ENCODE measurements around the gene C10orf105.
A peak's percentile ranks its signal among the peaks of the same experiment; 100 is the strongest.

Gene C10orf105, protein sequence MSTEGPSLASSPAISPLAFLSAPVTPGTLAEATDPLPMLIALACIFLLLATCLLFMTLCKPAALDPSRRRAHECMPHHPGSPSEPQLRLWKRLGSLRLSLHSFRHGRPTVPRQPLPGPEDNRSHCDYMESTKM

DNA sequence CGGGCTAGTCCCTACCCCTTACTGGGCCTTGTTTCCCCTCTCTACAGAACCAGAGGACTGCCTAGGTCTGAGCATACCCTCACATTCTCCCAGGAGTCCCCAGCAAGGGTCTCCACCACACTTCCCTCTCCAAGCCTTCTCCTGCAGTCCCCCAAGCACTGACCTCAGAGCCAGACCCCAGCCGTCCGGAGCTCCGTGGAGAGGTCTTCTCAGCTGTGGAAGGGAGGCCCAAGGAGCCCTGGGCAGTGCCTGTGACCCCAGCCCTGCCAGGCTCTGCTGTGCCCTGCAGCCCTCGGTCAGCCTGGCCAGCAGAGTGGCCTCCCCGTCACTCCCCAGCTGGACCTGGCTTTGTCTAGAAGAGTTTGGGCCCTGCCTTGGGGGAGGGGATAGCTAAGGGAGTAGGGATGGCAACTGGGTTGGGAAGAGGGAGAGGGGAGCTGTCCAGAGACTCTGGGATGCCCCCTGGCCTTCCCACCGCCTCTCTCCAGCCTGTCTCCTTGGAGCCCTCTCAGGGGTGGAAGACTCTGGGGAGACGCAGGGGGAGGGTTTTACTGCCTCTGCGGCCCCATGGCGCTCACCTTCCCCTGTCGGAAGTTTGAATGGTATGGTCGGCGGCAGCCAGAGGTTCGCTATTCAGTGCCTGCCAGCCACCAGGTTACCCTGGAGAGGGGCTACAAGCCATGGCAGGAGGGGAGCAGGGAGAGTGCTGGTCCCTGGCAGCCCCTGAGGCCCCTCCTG lies at the start of gene C10orf105:
TSS of gene C10orf105 (minus strand) at position 315 of the 738 bp plus-strand sequence. CDS start 3,441 bp downstream, outside the sequence.
- no peak for DNase-seq

DNA sequence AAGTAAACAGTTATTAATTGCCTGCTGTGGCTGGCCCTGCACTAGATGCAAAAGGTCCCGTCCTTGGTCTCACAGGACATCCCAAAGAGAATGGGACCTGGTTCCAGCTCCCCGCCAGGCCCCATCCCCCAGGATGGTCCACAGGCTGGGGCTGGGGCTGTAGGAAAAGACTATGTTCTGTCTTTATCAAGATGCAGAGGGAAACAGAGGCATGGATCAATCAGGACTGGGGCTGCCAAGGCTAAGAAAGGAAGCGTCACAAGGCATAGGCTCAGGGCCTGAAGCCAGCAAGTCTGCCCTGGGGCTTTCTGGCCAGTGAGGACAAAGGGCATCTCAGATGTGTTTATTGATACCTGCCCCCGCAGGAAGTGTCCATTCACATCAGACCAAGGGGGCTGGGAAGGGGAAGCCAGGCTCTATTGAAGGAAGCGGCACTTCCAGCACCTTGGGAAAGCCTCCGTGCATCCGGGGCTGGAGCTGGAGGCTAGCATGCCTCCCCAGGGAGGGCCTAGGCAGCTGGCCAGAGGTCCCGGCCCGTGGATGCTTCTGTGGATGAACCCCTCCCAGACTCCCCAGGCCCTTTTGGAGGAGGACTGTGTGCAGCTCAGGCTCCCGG lies 48.0 kb upstream of the C10orf105 start:
- no peak for DNase-seq

DNA sequence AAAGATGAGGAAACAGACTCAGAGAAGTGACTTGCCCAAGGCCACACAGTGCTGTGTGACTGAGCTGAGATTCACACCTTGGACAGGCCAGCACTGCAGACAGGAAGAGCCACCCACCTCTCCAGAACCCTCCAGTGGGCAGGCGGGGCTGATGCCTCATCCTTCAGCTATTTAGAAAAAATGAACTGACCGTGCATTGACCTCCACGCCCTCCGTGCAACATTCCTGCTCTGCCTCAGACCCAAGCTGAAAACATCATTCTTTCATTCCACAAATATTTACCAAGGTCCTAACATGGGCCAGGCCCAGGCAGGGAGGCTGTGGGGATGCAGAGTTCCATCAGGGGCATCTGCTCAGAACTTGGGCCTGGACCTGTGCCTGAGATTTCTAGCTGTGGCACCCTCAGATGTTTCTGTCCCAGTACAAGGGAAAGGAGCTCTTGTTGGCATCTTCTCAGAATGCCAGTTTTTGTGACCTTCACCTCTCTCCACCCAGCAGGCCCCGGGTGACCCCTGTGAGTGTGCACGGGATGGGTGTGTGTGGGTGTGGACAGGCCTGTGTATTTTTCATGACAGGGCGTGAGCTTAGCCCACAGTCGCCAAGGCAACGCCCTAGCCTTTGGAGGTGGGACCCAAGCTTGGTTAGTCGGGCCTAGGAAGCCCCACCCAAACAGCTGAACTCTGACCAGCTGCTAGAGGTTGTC lies 47.3 kb upstream of the C10orf105 start:
- peak; percentile 31 for DNase-seq

DNA sequence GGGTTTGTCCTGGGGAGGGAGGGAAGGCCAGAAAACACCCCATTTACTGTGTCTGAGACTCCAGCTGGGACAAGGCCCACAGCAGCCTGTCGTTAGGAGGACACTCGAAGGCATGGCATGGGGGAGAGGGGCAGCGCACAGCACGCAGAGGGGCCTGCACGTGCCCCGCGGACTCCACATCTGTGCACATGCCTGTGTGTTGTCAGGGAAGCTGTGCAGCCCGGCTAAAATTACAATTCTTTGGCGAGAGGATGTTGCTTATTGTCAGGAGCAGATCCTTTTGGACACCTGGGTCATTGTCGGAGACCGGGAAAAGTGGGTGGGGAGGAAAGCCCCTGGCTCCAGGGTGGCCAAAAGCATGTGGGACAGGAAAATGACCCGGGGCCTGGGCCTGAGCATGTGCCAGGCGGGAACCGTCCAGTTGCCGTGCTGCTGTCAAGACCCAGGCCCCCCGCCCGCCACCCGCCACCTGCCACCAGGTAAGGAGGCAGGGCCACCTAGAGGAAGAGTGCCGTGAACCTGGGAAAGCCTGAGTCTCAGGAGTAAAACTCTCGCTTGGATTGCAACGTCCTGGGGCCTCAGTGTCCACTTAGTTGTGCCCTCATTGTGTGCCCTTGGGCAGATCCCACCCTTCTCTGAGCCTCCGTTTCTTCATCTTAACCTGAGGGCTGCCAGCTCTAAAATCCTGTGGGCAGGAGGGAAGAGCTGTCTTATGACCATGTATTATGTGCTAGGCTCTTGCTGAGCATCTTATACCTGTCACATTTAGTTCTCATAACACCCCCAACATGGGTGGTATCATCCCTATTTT lies 46.5 kb upstream of the C10orf105 start:
- no peak for DNase-seq

DNA sequence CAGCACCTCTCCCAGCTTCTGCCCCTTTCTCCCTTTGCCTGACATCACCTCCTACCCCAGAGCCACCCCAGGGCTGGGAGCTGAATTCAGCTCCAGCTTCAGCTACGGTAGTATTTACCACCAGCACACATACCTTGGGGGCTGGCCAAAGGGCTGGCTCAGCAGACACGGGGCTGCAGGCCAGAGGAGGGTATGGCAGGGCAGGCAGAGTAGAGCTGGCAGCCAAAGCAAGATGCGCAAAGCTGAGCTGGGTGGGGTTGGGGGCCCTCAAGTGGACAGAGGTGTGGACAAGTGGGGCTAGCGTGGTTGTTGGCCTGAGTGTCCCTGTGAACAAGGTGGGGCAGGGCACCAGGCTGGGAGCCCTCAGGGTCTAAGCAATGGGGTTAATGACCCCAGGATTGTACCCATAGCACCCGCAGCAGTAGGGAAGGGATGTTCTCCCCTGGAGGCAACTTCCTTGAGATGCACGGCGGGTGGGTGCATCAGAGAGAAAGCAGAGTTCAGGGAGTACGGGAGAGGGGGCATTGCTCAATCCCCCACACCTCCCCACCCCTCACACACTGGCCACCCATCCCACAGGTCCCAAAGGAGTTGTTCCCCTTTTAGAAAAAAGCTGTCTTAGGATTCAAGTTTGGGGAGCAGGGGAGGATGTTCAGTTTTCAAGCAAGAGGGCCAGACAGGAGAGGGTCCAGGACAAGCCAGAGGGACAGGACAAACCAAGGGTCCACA lies 45.8 kb upstream of the C10orf105 start:
- DNase-seq, result no peak

DNA sequence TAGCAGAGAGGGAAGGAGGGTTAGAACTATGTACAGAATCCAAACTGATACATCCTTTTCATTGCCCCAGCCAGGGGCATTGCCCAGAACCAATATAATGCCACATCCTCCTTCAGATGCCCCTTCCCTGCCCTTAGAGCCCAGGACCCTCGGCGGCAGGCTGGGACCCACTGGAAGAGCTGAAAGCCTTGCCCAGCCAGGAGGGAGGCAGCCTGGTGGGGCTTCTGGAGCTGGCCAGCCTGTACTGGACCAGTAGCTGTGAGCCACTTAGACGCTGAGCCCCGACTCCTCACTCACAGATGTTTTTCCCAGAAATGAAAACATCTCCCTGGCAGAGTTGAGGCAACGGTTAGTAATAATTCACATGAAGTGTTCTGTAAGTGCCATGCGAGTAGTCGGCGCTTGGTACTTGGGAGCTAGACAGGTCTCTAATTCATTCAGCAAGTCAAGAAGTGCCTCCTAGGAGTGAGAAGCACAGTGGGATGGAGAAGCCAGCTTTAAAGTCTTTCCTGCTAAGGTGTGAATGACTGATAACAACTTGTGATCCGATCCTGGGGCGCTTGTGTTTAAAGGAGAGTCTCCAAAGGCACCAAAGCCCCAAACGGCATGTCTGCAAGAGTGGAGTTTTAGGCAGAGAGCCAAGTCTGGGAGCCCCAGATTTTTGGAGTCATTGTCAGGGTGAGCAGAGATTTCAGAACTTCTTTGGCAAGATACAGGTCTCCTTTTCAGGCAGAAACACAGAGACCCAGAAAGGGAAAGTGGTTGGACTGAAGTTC lies 44.0 kb upstream of the C10orf105 start:
- DNase-seq, result no peak

DNA sequence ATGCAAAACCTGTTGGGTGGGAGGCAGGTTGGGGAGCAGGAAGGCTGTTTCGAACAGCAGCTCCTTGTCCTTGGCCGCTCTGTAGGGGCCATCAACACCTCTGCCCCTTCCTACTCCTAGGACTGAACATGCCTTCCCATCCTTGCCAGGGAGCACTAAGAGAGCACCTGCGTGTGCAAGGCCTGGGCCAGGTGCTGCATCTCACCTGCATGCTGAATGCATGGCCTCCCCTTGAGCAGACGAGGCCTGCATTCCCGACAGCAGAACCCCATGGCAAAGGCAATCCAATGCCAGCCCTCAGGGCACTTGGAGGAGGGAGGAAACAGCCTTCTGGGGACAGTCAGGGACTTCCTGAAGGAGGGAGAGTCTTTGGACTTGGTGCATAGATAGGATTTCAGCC lies 42.7 kb upstream of the C10orf105 start:
- DNase-seq, result no peak

DNA sequence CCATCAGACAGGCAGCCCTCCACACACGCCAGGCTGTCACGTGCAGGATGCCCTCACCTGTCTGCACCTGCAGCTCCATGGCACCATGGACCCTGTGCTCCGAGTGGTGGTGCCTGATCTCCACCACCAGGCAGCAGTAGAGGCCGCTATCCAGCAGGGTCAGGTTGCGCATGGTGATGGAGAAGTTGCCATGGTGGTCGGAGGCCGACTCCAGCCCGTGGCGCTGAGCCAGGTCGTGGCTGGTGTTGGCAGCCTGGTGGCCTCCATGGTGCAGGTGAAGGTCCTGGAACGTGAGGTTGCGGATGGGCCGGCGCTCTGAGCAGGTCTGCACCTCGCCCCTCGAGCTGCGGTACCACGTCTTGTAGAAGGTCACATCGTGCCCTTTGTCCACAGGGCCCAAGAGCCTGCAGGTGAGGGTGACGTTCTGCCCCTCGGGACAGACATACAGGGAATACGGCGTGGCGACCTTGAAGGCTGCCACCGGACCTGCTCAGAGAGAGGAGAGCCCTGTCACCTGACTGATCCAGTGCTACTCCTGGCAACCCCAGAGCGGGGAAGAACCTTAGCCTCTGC lies 42.0 kb upstream of the C10orf105 start:
- no peak for DNase-seq

DNA sequence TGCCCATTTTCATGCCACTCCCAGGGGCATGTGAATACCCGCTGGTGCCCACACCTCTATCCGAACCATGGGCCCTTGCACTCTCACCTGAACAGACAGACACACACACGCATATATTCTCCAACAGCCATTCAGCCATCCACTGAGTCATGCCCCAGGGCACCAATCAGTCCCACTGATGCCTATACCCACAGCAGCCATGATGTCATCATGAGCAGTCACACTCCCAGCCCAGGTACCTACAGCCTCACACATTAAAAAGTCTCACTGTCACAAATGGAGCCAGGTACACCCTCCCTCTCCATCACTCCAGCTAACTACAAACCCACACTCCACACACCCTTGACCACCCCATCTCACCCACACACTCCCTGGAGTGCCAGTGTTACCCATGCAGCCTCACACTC lies 41.5 kb upstream of the C10orf105 start:
- DNase-seq, result peak; percentile 51

DNA sequence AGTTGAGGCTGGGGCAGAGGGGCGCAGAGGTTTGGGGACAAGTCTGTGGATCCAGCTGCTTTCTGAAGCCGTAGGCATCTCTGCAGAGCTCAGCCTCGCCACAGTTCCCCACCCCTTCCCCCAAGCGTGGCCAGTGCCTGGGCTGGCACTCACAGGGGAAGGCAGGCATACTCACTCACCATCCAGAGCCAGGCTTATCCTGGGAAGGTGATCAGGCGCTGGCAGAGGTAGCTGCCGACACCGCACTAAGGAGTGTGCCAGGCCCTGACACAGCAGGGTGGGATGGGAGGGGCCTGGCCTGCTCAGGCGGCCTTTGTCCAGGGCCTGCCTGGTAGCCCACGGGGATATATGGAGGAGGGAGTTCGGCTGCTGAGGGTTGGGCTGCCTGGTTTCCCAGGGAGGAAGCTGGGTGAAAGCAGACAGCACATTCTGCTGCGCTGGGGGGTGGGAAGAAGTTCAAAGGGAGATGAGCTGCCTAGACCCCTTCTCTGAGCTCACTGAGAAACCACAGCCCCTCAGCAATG lies 37.9 kb upstream of the C10orf105 start:
- no peak for DNase-seq

DNA sequence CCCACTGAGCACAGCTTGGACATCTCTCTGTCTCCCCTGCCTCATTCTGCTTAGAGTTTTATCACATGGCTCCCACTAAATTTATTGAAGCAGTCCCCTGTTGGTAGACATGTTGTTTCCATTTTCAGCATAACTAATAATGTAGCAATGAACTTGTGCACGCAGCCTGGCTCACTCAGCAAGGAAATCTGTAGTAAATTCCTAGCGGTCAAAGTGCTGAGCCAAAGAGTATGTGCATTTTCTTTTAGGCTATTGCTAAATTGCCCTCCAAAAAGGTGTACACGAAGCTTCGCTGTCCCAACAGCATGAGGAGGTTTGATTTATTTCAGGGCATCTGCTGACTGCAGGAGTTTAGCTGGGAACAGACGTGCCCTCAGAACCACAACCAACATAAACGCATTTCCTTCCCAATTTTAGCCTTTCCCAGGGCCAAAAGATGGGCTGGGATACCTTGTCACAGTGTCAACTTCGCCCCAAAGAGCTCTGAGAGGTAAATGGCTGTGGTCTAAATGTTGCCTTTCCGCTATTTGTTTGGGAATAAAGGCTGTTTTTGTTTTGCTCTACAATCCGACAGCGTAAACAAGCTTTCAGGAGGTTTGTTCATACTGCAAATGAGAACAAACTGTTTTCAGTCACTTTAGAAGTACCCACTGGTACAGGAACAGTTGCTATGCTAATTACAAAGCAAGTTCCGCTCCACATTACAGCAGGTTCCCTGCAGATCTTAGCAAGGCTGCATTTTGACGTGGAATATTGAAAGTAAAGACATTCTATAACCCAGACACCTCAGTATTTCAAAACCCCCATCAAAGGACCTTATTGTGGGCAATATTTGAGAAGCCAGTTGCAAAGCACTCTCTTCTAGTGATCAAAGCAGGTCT lies 37.0 kb upstream of the C10orf105 start:
- no peak for DNase-seq

DNA sequence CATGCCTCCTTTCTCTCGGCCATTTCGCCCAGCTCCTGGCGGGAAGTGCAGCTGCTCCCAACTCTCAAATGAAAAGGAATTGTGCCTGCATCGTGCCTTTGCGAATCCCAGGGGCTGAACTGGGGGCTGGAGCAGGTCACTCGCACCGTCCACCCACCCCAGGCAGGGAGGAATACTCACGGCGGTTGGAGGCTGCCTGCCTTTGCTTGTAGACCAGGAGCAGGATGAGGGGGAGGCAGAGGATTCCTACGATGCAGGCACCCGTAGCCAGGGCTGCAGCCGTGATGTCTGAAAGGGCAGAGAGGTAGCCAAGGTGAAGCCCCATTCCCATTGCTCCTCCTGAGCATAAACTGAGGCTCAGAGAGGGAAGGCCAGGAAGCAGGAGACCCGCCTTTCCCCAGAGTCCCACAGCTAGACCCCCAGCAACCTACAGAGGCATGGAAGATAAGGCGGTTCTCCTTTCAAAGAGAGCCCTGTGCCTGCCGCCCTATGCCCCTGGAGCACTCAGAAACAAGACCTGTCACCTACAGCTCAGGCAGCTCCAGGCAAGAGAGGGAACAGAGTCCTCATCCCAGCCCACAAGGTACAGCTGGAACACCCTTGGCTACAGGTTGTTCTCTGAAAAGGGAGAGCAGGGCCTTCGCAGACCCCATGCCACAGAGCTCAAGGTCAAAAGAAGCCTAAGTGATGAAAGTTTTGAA lies 35.8 kb upstream of the C10orf105 start:
- no peak for DNase-seq

DNA sequence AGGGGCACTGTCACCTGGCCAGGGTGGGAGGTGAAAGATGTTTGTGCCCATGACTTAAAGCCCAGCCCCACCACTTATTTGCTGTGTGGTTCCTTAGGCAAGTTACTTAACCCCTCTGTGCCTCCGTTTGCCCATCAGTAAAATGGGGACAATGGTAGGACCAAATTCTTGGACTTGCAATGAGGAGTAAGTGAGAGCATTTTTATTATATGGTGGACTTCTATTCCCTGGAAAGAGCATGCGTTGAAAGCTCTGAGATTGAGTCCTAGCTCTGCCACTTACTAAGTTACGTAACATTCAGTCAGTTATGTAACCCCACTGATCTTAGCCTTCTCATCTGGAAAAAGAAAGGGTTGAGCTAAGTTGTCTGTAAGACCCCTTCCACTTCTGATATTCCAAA lies 35.0 kb upstream of the C10orf105 start:
- DNase-seq, result no peak

DNA sequence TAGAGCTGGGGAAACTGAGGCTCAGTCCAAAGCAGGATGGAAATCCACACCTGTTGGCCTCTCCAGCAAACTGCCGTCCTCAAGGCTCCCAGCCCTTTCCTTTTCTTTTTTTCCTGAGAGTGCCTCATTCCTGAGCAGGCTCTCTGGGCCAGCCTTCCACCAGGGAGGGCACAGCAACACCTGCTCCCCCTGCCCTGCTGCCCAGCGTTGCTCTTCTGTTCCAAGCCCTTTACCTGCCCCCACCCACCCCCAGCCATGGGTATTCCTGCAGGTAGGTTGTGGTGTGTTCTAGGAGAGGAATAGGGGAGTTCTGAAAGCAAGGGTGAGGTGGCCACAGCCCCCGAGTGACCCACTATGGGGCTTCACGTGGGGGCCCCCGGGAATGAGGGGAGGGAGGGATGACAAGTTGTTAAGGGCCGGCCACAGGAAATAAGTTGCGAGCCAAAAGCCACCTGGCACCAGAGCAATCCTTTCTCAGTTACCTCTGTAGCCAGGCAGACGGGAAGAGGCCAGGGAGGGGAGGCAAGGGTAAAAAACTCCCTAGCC lies 34.5 kb upstream of the C10orf105 start:
- DNase-seq, result no peak

DNA sequence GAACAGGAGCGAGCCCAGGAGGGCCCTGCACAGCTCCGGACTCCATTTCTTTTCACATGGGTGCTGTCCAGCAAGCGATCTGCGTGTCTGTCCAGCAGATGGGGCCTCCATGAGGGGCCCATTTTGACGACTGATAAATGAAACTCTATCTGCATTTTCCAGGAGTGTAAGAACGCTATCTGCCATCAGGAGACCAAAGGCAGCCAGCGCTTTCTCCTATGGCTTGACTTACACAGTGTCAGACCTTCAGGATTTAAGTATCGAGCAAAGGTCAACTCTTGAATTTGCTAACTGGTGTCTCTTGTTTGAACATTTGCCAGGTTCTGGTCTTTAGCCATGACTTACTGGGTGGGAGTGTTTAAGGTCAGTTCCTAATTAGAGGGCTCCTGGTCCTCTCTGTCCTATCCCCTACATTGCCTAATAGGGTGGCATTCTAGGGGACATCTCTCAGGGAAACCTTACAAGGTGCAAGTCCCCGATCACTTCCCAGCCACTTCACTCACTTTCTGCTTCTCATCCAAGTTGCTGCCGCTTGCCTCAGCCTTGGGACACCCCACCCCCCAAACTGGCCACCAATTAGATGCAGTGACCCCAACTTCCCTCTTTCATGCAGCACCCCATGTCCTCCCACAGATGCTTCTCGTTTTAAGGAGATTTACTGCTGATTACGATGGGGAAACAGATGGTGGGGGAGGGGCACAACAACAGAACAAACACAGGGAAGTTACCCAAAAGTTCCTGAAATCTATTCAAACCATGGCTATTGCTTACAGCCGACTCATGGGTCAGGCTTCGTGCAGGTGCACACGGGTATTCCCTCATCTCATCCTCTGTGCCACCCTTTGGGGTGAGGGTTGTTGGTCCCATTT lies 33.7 kb upstream of the C10orf105 start:
- DNase-seq, result no peak

DNA sequence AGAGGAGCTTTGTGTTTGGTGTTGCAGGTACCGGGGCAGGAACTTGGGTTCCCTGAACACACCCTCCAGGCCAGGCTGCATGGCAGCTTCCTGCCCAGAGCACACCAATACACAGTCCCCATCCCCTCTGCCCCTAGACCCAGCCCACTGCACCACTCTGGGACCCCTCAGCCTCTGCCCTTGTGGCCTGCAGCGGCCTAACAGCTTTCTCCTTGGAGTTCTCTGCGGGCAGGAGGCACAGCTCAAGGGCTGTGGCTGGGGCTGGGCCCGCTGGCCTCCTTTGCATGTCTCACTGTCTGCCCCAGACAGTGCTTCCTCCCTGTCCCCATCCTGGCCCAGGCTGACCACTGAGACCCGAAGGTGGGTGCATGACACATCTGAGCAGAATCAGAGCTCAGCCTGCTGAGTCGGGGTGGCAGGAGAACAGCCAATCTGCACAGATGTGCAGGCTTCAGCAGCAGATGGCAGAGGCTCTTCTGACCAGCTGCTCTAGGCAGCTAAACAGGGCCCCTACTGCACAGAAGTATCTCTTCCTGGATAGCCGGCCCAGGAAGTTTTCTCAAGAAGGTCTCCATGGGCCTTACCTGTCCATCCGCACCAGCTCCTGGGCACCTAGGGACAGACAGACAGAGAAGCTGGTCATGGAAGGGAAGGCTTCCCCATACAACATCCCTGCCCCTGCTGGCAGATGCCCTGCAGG lies 33.0 kb upstream of the C10orf105 start:
- no peak for DNase-seq

Data from stimulated activated naive CD4-positive, alpha-beta T cell treated with Interleukin-2 at 50 U/mL for 16 hours (primary cell).